RWPE2 (cell line): ENCODE results near the gene FAM3B.

ENCODE experiments used
- ATAC-seq: fragments of 200-7000 bp; cut with Tn5 transposase; 3 replicates; pipeline ENCODE4 v1.9.1; 2021; ENCODE audit warnings: low read depth
- DNase-seq: peaks from one replicate; pipeline ENCODE4 v3.0.0-alpha.2; 2020; ENCODE audit warnings: low spot score
- H3K27ac ChIP-seq: fragments of 450-650 bp; 2 replicates; pipeline ENCODE4 v1.5.1; 2017; ENCODE audit warnings: mild to moderate bottlenecking; ENCODE audit not compliant: poor library complexity, severe bottlenecking
- H3K27me3 ChIP-seq: fragments of 250-450 bp; sonication (Bioruptor Pico); 2 replicates; pipeline ENCODE4 v1.5.1; 2021; ENCODE audit warnings: mild to moderate bottlenecking, moderate library complexity; ENCODE audit not compliant: insufficient read depth, poor library complexity, severe bottlenecking
- H3K36me3 ChIP-seq: fragments of 250-450 bp; sonication (Bioruptor Pico); 2 replicates; pipeline ENCODE4 v1.5.1; 2020; ENCODE audit warnings: low read depth, mild to moderate bottlenecking, moderate library complexity
- H3K4me1 ChIP-seq: fragments of 250-450 bp; sonication (Bioruptor Pico); 2 replicates; pipeline ENCODE4 v1.5.1; 2021; ENCODE audit warnings: mild to moderate bottlenecking, moderate library complexity; ENCODE audit not compliant: insufficient read depth, poor library complexity, severe bottlenecking
- H3K4me3 ChIP-seq: fragments of 250-450 bp; sonication (Bioruptor Pico); 2 replicates; pipeline ENCODE4 v1.5.1; 2021; ENCODE audit warnings: mild to moderate bottlenecking, moderate library complexity; ENCODE audit not compliant: severe bottlenecking
- H3K9me3 ChIP-seq: fragments of 250-450 bp; sonication (Bioruptor Pico); 2 replicates; pipeline ENCODE4 v1.5.1; 2021; ENCODE audit warnings: mild to moderate bottlenecking, moderate library complexity; ENCODE audit not compliant: severe bottlenecking
- TF ChIP-seq, protein P1 (sequence below): fragments of 450-650 bp; IDR thresholded peaks from one replicate; pipeline ENCODE4 v1.5.1; 2017; ENCODE audit warnings: mild to moderate bottlenecking, moderate library complexity; ENCODE audit not compliant: poor library complexity, severe bottlenecking

Gene FAM3B, protein sequence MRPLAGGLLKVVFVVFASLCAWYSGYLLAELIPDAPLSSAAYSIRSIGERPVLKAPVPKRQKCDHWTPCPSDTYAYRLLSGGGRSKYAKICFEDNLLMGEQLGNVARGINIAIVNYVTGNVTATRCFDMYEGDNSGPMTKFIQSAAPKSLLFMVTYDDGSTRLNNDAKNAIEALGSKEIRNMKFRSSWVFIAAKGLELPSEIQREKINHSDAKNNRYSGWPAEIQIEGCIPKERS

DNA sequence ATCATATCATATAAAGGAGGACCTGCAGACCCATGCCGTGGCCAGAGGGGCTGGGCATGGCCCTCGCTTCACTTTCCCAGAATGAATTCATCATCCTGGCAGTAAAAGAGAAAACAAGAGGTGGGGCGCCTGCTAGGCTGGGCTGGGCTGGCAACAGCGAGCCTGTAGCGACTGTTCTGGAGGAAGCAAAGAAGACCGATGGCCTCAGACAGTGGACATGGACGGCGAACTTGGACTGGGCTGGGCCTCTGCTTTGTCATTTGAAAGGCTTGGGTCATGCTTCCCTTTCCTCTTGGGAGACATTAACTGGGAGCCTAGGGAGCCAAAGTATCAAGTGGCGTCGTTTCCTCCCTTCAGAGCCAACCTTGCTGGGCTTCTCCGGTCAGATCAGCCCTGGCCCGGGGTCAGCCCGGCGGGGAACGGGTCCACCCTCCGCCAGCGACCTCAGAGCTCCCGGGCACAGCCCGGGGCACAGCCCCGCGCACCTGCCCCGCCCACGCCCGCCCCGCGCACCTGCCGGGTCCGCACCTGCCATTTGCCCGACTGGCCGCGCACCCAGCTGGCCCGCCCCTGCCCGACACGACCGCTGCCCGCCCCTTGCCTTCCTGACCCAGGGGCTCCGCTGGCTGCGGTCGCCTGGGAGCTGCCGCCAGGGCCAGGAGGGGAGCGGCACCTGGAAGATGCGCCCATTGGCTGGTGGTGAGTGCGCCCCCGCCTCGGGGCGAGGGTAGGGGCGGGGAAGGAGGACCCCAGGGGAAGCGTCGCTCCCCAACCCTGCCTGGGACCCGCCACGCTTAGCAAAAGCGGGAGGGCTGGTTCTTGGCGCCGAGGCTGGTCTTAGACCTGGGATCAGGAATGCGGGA is at the start of gene FAM3B:
Gene FAM3B, plus strand, starts transcription at position 602 of the 863 bp plus-strand sequence. Its CDS starts 79 bp downstream, at position 681.
- DNase-seq (no peak), ATAC-seq (no peak)
- no peak within 1 kb of the TSS for H3K27ac ChIP-seq
- H3K36me3 ChIP-seq: no peaks in the 10 kb centered on the region
- no peaks in the 10 kb centered on the region for H3K4me1 ChIP-seq
- no peaks in the 10 kb centered on the region for H3K9me3 ChIP-seq
- H3K27me3 ChIP-seq: peaks cover 39% of the 10 kb centered on the region
- TF ChIP-seq, protein P1, sequence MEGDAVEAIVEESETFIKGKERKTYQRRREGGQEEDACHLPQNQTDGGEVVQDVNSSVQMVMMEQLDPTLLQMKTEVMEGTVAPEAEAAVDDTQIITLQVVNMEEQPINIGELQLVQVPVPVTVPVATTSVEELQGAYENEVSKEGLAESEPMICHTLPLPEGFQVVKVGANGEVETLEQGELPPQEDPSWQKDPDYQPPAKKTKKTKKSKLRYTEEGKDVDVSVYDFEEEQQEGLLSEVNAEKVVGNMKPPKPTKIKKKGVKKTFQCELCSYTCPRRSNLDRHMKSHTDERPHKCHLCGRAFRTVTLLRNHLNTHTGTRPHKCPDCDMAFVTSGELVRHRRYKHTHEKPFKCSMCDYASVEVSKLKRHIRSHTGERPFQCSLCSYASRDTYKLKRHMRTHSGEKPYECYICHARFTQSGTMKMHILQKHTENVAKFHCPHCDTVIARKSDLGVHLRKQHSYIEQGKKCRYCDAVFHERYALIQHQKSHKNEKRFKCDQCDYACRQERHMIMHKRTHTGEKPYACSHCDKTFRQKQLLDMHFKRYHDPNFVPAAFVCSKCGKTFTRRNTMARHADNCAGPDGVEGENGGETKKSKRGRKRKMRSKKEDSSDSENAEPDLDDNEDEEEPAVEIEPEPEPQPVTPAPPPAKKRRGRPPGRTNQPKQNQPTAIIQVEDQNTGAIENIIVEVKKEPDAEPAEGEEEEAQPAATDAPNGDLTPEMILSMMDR: no peak
- no peak within 1 kb of the TSS for H3K4me3 ChIP-seq

DNA sequence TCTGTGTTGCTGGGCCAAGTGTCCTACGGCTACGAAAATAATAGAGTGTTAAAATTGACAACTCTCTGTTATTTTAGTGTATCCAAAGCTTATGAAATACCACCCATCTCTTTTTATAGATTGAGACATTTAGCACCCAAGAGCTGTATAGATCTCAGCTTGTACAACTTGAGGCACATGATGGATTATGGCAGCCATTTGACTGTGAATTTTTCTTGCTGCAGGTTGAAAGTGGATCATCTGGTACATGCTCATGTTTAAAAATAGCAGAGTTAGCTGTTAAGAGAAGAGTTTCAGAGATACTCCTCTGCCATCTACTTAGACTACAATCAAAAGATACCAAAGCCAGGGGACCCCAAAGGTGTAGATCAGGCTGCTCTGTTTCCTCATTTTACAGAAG is 49.3 kb upstream of the FAM3B start:
- TF ChIP-seq, protein P1: no peak
- H3K36me3 ChIP-seq: peaks cover 16% of the 10 kb centered on the region
- H3K27me3 ChIP-seq: no peaks in the 10 kb centered on the region
- no peak overlapping the region for H3K27ac ChIP-seq
- H3K4me3 ChIP-seq: no peak overlapping the region
- H3K9me3 ChIP-seq: no peaks in the 10 kb centered on the region
- DNase-seq (no peak), ATAC-seq (no peak)
- H3K4me1 ChIP-seq: no peaks in the 10 kb centered on the region

DNA sequence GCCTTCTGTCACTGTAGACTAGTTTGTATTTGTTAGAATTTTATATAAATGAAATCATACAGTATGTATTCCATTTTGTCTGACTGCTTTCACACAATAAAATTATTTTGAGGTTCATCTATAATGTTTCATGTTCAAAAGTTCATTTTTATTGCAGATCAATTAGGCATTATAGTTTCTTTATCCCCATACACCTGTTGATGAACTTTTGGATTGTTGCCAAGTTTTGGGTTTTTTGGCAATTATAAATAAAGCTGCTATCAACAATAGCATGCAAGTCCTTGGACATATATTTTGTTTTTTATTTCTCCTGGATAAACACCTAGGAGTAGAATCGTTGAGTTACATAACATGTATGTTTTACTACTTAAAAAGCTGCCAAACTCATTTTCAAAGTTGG is 47.1 kb upstream of the FAM3B start:
- Histone ChIP-seq H3K4me3 (no peak overlapping the region), H3K9me3 (no peaks in the 10 kb centered on the region), H3K36me3 (peaks cover 7% of the 10 kb centered on the region), H3K4me1 (no peaks in the 10 kb centered on the region), H3K27me3 (no peaks in the 10 kb centered on the region), H3K27ac (no peak overlapping the region)
- no peak for ATAC-seq
- TF ChIP-seq, protein P1: no peak
- no peak for DNase-seq

DNA sequence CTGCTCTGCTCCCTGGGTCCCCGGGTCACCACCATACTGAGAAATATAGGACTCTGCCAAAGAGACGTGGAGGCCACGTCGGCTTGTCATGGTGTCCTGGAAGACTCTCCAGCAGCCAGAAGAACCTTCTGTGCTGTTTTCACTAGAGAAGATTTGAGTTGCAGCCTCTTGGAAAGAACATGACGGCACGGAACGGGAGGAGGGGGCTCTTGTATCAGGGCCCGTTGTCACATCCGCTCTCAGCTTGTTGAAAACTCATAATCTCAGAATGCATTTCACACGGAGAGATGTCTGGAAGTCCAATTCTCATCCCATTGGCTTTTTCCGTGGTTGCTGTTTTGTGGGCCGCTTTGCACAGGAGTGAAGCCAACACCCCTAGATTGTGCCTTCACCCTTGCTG is 39.4 kb upstream of the FAM3B start:
- no peak overlapping the region for H3K27ac ChIP-seq
- no peaks in the 10 kb centered on the region for H3K27me3 ChIP-seq
- H3K4me1 ChIP-seq: no peaks in the 10 kb centered on the region
- no peak overlapping the region for H3K4me3 ChIP-seq
- no peak for ATAC-seq
- no peaks in the 10 kb centered on the region for H3K36me3 ChIP-seq
- TF ChIP-seq, protein P1: no peak
- DNase-seq: no peak
- no peaks in the 10 kb centered on the region for H3K9me3 ChIP-seq
